Measurements from ENCODE around the gene NDUFS6.
"Not testable (repeated sequence)": the region's sequence is repeated elsewhere in the genome, so short reads cannot be mapped to it uniquely, and the experiment has no call there.

Gene NDUFS6

DNA sequence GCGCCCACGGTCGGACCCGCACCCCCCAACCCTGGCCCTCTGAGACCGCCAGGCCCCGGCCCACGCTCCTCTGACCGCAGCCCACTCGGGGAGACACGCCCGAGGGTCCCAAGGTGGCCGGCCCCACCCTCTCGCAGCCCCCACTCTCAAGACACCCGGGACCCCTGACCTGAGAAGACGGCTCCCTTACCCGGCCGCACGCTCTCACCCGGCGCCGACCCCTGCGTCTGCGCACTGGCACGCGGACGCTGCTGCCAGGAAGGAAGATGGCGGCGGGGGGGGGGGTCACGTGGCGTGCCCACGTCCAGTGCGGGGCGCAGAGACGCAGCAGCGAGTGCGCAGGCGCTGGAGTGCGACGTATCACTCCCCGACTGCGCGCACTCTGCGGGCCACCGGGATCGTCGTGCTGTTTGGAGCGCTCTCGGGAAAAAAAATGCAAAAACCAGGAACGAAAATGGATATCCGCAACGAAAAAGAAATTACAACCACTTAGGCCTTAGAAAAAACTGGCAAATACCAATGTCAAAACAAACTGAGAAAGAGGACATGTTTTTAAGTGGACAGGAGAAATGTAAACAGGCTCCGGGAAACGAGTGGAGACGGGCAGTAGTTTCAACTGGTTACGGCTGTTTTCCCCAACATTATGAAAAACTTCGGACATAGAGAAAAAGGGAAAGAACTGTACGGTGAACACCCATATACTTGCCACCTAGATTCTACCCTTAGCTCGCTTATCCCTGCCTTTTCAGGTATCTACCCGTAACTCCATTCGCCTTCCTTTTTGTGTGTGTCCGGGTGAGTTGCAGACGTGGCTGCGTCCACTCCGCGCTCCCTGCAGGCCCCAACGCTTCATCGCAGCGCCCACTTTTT lies 1.4 kb upstream of the NDUFS6 start, which contains the start of gene MRPL36:
MRPL36 (minus strand) TSS at position 236 of the 870 bp plus-strand sequence. CDS start 902 bp downstream, outside the sequence.
- DNase-seq = peak; percentile 93

DNA sequence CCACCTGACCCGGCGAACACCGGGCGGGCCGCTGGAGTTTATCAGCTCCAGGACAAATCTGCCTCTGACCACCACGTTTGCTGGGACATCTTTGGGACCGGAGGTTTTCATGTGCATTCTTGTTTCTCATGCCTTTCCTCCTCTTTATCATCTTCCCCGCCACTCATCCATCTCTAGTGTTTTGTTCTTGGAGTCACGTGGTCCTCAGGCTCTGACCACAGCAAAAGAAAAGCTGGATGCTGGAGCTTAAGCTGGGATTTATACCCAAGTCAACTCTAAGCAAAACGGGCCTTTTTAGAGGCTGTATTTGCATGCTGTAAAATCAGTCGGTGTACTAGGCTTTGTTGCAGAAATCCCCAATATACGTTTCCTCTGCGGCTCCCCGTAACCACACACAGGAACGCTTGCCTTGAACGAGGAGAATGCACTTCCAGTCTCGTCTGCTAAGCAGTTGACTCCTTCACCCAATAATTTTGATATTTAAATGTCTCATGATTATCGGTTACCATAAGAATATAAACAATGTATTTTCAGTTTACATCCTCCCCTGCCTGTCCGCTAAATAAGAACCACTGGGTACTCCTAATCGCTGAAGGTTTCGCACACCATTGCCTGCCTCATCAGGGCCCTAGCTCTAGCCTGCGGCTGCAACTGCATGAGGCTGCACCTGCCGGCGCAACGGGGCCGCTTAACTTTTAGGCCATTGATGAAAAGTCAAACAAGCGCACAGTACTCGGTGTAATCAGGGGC lies 560 bp upstream of the NDUFS6 start:
- DNase-seq = peak; percentile 56

DNA sequence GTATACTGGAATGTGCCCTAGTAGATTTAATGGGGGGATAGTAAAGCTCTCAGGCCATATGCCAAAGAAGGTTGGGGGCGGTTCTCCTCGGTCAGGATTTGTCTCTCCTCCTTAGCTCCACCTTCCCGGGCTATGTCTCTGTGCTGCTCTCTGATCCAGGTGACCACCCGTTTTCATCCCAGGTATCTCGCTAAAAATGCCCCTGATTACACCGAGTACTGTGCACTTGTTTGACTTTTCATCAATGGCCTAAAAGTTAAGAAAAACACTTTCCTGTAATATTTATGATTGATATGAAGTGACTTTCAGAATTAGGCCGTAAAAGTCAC lies 724 bp downstream of the NDUFS6 start:
- peak; percentile 67 for DNase-seq

DNA sequence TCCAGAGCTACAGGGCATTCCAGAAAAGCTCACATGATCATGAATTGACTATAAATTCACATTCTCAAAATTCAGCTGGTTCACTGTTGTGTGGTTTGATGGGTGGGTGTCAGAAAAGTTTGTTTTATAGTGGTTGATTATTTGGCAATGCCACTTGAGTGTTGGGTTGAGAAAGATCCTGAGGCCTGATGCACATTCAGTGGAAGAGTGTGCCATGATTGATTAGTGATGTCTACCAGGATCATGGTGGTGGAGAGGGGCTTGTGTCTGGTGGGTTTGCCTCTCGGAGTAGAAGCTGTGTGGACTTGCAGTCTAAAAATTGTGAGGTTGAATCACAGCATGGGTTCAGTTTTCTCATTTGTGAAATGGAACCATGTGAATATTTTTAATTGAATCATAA lies 2.0 kb downstream of the NDUFS6 start:
- no peak for DNase-seq

DNA sequence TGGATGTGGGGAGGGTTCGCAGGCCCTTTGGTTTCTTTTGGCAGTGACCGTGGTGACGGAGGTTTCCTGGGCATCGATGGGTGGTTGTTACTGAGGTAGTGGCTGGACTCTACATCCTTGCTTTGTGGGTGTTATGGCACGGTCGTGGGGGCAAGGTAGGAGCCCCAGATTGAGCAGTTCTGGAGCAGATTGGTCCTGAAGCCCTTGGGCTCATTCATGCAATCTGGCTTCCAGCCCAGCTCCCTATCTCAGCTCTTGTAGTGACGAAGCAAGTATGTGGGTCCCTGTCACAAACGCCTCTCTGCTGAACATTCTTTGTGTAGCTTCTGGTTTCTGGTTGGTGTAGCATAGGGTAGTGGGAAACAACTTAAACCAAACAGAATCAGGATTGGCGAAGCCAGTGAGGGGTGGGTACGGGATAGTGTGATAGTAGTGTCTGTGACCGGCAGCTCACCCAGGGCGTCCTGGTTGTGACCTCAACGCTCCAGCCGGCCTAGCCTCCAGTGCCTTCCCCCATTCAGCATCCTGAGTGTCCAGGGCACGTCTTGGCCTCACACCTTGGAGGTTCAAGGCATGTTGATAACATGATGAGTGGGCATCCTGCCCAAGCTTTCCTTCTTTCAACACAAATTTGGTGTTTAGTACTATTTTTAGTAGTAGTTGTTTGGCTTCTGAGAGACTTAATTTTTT lies 2.9 kb downstream of the NDUFS6 start:
- no peak for DNase-seq

DNA sequence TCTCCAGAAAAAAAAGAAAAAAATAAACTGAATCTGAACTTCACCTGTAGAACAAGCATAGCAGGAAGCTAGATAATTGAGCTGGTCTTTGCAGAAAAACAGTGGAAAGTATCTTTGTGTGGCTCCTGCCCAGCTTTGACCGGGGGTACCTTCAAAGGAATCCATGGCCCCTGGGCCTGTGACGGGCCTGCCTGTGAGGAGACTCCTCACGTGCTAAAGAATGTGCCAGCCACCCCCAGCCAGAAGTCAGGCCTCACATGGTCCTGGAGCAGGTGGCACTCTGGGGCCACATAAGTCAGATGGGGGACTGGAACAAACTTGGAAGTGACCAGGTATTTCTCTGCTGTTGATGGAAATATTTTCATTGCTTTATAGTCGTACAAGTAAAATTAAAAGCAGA lies 4.1 kb downstream of the NDUFS6 start:
- DNase-seq = no peak

DNA sequence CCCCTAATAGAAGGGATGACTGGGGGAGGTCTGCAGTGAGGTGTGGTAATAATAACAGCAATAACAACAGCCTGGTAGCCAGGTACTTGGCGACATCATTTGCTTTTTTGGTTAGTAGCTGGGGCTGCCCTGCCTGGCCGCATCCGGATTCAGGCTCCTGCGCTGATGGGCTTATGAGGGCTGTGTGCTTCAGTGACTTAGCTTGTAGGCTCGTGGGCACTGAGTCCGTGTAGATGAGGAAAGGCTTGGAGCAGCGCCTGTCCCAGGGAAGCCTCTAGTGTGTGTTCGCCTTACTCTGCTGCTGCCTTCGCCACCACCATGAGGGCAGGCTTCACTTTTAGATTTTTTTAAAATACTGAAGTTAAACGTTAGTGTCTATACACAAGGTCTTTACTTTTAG lies 4.5 kb downstream of the NDUFS6 start:
- DNase-seq = no peak

DNA sequence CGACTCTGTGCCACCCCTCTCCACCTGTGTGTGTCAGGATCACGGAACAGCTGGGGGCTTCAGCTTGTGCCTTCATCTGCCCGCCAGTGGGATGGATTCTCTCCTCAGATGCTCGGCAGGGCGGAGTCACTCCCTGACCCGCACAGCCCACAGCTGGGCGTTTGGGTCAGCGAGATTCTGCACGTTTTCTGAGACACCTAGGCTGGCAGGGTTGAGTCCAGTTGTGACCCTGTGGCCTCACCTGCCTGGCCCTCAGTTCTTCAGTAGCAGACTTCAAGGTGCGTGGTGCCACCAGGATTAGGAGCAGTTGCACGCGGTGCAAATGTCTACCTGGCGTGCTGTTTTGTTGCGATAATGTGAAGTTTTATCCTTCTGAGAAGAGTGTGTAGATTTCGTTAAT lies 5.0 kb downstream of the NDUFS6 start:
- DNase-seq = no peak

DNA sequence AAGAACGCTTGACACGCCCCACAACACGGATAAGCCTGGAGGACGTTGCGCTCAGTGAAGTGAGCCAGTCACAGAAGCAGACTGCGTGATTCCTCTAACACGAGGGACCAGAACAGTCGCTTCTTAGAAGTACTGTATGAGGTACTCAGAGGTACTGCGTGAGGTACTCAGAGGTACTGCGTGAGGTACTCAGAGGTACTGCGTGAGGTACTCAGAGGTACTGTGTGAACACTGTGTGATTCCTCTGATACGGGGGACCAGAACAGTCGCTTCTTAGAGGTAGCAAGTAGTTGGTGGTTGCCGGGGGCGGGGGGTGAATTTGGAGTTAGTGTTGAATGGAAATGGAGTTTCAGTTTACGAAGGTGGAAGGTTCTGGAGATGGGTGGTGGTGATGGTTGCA lies 5.8 kb downstream of the NDUFS6 start:
- no peak for DNase-seq

DNA sequence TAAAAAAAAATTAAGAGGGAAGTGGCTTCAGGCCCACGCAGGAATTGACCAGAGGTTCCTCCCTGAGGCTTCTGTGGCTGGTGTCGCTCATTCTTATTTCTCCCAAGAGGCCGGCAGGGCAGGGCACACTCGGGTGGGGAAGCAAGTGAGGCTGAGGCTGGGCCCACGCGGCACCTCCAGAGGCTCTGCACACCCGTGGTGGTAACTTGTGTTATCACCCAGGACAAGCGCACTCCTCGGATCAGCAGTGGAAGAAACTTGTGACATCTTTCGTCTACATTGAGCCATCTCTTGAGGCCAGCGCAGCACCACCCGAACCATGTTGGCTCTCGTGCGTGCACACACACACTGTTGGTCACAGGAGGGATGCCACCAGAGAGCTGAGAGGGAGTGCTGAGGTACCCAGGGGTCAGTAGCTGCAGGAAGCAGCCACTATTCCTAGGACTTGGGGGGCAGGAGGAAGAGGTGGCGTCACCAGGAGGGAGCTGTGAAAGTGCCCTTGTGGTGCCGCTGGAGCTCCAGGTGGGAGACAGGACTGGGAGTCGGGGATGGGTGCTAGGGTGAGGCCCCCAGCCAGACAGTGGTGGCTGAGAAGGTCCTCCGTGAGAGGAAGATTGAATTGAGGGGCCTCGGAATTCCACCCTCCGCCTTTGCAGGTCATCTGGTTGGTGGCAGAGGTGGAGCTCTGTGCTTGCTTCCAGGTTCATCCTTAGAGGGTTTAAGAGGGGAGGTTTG lies 6.4 kb downstream of the NDUFS6 start:
- DNase-seq = no peak

DNA sequence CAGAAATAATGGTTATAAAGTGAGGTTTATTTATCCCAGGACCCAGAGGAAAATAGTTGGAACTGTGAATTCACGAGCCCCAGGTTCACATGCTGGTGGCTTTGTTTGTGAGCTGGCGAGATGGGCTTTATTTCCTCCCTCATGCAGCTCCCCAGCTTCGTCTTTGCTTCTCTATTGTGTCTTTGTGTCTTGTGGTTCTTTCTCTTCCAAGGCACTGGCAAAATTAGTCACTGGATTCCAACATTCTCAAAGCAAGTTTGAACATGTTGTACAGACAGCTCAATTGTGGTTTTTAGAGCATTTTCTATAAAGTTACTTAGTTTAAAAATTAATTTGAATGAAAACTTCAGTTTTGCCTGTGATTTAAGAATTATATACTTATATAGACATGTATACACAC lies 7.2 kb downstream of the NDUFS6 start:
- DNase-seq = no peak

DNA sequence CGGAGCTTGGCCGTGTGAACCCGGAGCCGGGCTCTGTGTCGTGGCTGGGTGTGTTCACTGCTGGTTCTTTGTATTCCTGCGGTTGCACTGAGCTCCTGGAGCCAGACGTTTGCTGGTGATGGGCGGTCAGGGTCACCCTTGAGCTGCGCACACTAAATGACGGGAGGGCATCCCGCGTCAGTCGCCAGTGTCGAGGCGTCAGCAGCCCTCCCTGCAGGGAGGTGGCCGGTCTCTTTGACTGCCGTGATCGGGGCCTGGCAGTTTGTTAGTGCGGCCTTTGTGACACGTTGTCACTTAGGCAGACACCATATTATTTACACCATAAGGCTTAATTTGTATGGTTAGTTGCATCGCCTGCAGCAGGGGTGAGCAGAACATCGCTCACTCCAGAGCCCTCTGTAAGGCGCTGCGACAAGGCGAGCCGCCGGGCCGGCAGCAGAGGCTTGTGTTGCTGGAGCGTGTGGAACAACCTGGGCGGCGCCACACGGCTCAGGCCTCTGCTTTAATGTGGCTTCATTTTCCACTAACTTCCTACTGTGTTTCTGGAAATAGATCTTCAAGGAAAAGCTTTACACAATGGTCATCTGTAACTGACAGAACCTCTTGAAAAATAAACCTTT lies 8.3 kb downstream of the NDUFS6 start:
- no peak for DNase-seq

DNA sequence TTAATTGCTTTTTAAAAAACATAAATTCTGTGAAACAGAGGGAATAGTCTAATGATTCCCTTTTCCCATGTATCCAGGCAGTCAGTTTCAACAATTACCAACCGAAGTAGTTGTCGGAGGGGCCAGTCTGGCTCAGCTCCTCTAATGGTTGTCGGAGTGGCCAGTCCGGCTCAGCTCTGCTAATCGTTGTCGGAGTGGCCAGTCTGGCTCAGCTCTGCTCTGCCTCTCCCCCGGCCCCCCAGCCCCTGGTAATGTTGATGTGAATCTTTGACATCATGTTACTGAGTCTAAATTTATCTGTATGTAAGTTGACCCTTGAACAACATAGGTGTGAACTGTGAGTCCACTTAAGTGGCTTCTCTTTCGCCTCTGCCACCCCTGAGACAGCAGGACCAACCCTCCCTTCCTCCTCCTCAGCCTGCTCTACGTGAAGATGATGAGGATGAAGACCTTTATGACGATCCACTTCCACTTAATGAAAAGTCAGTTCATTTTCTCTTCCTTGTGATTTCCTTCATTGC lies 9.4 kb downstream of the NDUFS6 start:
- no peak for DNase-seq

DNA sequence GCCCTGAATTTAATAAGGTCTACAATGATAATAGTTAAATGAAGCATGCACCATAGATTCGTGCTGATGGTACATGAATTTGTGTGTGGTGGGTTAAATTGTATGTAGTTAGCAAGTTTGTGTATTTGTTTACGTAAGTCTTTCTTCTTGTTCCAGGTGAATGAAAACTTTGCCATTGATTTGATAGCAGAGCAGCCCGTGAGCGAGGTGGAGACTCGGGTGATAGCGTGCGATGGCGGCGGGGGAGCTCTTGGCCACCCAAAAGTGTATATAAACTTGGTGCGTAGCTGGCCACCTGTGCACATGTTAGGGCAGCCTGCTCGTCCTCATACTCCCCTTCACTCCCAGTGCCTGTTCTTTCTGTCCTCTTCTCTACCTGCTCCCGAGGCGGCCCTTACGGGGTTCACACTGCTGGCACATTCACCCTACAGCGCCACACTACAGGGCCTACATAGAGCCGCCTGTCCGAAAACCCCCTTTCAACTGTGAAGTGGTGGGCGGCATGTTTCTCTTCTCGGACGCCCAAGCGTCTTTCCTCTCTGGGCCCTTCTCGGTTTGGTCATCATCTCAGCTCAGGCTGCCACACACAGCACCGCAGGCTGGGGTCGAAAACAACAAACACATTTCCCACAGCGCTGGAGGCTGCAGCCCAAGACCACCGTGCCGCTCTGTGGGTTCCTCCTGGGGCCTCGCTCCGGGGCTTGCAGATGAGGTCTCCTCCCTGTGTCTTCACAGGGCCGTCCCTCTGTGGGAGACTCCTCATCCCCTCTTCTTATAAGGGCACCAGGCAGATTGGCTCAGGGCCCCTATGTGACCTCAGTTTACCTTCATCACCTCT lies 13.2 kb downstream of the NDUFS6 start:
- no peak for DNase-seq

DNA sequence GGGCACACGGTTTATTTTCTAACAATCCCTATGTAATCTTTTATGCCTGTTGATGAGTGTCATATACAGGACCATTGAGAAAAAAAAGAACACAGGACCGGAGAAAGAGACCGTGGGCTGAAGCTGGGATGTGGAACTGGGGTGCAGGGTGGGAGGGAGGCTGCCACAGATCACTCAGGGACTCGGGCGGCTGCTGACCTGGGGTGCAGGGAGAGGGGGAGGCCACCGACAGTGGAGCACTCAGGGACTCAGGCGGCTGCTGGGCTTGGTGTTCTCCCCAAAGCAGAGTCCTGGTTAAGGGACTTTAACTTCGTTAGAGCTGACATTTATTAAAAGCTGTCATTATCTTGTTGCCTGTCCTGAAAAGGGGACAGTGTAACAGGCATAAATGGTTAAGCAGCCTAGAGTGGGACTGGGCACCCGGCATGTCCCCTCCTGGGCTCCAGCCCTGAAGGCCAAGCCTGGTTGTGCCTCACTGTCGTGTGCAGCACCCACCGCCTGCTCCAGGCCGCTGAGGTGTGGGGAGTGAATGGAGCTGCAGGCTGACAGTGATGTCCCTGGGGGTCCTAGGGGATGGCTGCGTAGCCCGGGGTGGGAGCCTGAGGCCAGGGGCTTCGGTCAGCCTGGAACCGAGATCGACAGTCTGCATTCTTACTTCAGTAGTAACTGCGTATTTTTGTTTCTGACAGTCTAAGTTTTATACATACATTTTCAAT lies 14.0 kb downstream of the NDUFS6 start:
- DNase-seq = no peak

DNA sequence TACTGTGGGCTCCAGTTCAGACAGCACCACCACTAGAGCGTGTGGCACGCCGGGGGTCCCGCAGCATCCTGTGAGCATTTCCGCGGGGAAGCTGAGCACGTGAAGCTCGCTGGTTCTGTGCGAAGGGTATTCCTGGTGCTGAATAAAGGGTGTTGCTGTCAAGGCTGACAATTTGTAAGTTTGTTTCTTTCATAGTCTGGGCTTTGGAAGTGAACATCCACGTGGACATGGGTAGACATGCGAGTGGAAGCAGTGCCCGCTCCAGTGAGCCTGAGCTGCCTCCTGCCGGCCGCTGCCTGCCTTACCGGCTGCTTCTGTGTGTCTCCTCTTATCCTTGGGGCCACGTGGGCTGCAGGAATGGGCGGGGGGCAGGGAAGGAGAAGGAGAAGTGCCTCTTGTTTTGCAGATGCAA lies 14.7 kb downstream of the NDUFS6 start:
- DNase-seq = no peak

DNA sequence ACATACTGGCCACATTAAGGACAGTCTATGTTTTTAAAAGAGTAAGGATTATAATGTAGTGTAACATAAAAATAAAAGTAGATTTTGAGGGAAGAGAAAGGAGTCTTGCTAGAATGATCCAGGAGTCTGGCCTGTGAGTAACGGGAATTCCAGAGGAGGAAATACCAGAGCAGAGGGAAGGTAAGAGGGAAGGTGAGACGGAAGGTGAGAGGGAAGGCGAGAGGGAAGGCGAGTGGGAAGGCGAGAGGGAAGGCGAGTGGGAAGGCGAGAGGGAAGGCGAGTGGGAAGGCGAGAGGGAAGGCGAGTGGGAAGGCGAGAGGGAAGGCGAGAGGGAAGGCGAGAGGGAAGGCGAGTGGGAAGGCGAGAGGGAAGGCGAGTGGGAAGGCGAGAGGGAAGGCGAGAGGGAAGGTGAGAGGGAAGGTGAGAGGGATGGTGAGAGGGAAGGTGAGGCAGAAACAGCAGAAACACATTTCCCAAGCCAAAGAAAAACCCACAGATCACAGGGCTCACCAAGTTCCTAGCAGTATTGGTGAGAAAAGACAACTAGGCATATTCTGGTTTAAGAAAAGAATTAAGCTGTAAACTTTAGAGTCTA lies 15.4 kb downstream of the NDUFS6 start:
- not testable (repeated sequence) for DNase-seq

DNA sequence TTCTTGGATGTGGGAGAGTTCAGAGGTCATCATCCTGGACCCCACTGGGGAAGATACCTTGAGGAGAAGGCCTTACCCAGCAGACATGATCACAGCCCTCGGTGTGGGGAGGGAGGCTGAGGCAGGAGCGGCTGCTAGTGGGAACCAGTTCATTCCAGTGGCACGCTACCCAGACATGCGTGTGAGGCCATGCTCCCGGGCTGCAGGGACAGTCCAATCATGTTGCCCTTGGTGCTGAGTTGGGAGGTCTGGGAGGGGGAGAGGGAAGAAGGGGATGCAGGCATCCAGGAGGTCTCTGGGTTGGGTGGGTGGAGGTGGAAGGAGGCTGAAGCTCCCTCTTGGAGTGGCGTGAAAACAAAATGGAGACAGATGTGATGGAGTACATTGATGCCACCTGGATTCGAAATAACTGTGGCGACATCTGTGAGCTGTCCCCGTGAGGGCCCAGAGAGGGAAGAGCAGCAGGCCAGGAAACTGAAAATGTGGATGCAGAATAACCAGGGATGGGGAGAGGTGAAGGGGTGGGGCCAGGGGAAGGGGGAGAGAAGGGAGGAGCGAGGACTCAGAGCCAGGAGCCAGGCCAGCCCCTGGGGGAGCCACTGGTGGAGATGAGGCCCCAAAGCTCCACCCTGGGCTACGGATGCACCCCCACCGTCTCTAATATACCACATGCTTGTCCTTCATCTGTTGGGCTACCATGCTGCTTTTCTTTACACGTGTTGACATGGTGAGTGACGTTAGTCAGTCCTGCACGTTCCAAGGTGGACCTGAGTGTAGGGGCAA lies 16.2 kb downstream of the NDUFS6 start:
- DNase-seq = no peak

DNA sequence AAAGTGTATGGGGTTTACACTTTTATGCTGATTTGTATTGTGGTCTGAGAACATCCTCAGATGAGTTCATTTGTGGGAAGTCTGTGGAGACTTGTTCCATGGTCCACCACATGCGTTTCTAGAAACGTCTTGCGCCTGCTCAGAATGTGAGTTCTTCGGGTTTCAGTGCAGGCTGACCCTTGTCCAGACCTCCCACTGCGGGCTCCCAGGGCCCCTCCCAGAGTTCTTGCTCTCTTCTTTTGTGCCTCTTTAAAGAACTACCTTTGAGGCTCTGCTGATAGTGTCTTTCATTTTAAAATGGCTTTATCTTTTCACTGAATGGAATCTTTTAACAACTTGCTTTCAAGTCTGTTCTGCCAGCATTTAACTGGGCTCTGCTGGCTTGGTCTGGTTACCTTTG lies 17.6 kb downstream of the NDUFS6 start:
- no peak for DNase-seq
